SK-MEL-5 (cell line): Measurements from ENCODE around the gene PASK. TPM values are rescaled to one million over a fixed set of nuclear protein-coding genes. Genes with fewer than 3 reads are reported as not detected.

Source experiments
- DNase-seq: peaks from one replicate; pipeline ENCODE4 v3.0.0-alpha.2; 2016; ENCODE audit warnings: low read depth, low spot score
- in situ Hi-C: cut with HindIII; loops from 2 replicates; pipeline ENCODE4 v1.10.0; 2016; ENCODE audit warnings: low sequenced_read_pairs, high pct_unique_total_duplicates, low pct_unique_long_range_greater_than_20kb
- total RNA-seq: library from RNA; depleted of rRNA; stranded (reverse); fragments of >200 nt; shearing (Covaris generic); gene quantifications from 2 replicates; pipeline ENCODE4 v1.2.3, GENCODE V29; 2014

The PASK gene
- total RNA-seq, 1 experiment from 2014 or later: 2.8 TPM

- in situ Hi-C loops: no loop called here
- no peak for DNase-seq
Measured at GRCh38 chr2:241082341-241083090, 66.8 kb downstream of the PASK start.

- no peak for DNase-seq
- in situ Hi-C loops: no loop called here
Measured at GRCh38 chr2:241081643-241082340, 67.5 kb downstream of the PASK start.

- no peak for DNase-seq
- in situ Hi-C loops: no loop called here
Measured at GRCh38 chr2:241081190-241081642, 68.1 kb downstream of the PASK start.

GRCh38 chr2:241080405-241081189 is 68.7 kb downstream of the PASK start:
- no peak for DNase-seq
- in situ Hi-C loops: no loop called here

GRCh38 chr2:241074901-241075540 is 74.3 kb downstream of the PASK start:
- DNase-seq: no peak
- in situ Hi-C loops: no loop called here

- no peak for DNase-seq
Measured at GRCh38 chr2:241074065-241074818, 75.0 kb downstream of the PASK start.

GRCh38 chr2:241073166-241074064 is 75.9 kb downstream of the PASK start:
- in situ Hi-C loops: no loop called here
- DNase-seq: no peak

More at GRCh38 chr2:241074065-241074818, 75.0 kb downstream of the PASK start:
- in situ Hi-C loops: no loop called here

GRCh38 chr2:241072553-241073165 is 76.6 kb downstream of the PASK start:
- in situ Hi-C loops: no loop called here
- no peak for DNase-seq

- in situ Hi-C loops: no loop called here
Measured at GRCh38 chr2:241072151-241072550, 77.1 kb downstream of the PASK start.

GRCh38 chr2:241071677-241072111 is 77.6 kb downstream of the PASK start:
- DNase-seq: no peak
- in situ Hi-C loops: no loop called here

More at GRCh38 chr2:241072151-241072550, 77.1 kb downstream of the PASK start:
- DNase-seq: no peak

GRCh38 chr2:241070811-241071676 is 78.2 kb downstream of the PASK start:
- in situ Hi-C loops: no loop called here

GRCh38 chr2:241070361-241070760 is 78.9 kb downstream of the PASK start:
- DNase-seq: no peak
- in situ Hi-C loops: no loop called here

More at GRCh38 chr2:241070811-241071676, 78.2 kb downstream of the PASK start:
- no peak for DNase-seq

GRCh38 chr2:241069821-241070281 is 79.4 kb downstream of the PASK start:
- no peak for DNase-seq
- in situ Hi-C loops: no loop called here

- no peak for DNase-seq
- in situ Hi-C loops: no loop called here
Measured at GRCh38 chr2:241068942-241069810, 80.1 kb downstream of the PASK start.
